Measurements from ENCODE around the gene CFAP43.

DNA sequence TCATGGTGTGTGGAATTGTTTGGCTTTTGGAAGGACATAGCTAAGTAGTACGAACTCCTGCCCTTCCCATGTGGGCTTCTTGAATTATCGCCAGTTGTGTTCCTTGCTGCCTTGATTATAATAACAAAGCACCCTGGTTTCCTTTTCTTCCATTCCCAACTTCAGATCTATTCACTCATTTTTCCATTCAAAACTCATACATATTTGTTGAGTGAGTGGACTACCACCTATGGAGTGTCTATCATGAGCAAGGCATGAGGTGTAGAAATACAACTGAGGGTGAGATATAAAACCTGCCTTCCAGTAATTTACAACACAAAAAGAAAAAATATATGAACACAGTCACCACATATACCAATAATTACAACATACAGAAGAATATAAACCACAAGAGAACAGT is 141.6 kb downstream of the CFAP43 start:
- TF ChIP-seq, protein P1, sequence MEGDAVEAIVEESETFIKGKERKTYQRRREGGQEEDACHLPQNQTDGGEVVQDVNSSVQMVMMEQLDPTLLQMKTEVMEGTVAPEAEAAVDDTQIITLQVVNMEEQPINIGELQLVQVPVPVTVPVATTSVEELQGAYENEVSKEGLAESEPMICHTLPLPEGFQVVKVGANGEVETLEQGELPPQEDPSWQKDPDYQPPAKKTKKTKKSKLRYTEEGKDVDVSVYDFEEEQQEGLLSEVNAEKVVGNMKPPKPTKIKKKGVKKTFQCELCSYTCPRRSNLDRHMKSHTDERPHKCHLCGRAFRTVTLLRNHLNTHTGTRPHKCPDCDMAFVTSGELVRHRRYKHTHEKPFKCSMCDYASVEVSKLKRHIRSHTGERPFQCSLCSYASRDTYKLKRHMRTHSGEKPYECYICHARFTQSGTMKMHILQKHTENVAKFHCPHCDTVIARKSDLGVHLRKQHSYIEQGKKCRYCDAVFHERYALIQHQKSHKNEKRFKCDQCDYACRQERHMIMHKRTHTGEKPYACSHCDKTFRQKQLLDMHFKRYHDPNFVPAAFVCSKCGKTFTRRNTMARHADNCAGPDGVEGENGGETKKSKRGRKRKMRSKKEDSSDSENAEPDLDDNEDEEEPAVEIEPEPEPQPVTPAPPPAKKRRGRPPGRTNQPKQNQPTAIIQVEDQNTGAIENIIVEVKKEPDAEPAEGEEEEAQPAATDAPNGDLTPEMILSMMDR (IDR thresholded peaks at IDR 0.05 in 4 of 5, conservative IDR thresholded peaks at IDR 0.05 in 1 of 5) = no peak
- no peak for TF ChIP-seq POLR2A (IDR thresholded peaks at IDR 0.05)

Measured in gastrocnemius medialis (tissue), 4 donors.